HEK293 (cell line): ENCODE measurements around the gene TEAD4.

Experiments used
- CTCF ChIP-seq: fragments of 450-650 bp; formaldehyde crosslinking; IDR thresholded peaks from 2 replicates; pipeline ENCODE4 v1.5.1; 2016; ENCODE audit warnings: missing biosample characterization, missing genetic modification characterization
- HIC1 ChIP-seq: fragments of 450-650 bp; formaldehyde crosslinking; IDR thresholded peaks from 2 replicates; pipeline ENCODE4 v1.5.1; 2016; ENCODE audit warnings: missing biosample characterization, missing genetic modification characterization
- HOXA7 ChIP-seq: sonication (generic); formaldehyde crosslinking; IDR thresholded peaks from 2 replicates; pipeline ENCODE4 v1.8.1; 2022; ENCODE audit warnings: missing genetic modification reagents, borderline replicate concordance
- TCF7L2 ChIP-seq: IDR thresholded peaks from 2 replicates; pipeline ENCODE4 v1.6.1; 2011; ENCODE audit warnings: low read depth, mild to moderate bottlenecking, inconsistent platforms, low read length, moderate library complexity, borderline replicate concordance
- TSHZ1 ChIP-seq: fragments of 450-650 bp; formaldehyde crosslinking; IDR thresholded peaks from 2 replicates; pipeline ENCODE4 v1.5.1; 2016; ENCODE audit warnings: missing biosample characterization, missing genetic modification characterization, borderline replicate concordance
- ZBTB20 ChIP-seq: fragments of 450-650 bp; formaldehyde crosslinking; IDR thresholded peaks from 2 replicates; pipeline ENCODE4 v1.5.1; 2016; ENCODE audit warnings: missing biosample characterization, missing genetic modification characterization
- ZNF302 ChIP-seq: fragments of 450-650 bp; formaldehyde crosslinking; IDR thresholded peaks from 2 replicates; pipeline ENCODE4 v1.5.1; 2016; ENCODE audit warnings: missing biosample characterization, missing genetic modification characterization, low read depth
- ZNF341 ChIP-seq: fragments of 450-650 bp; formaldehyde crosslinking; IDR thresholded peaks from 2 replicates; pipeline ENCODE4; 2016; ENCODE audit warnings: low read depth, missing biosample characterization, missing genetic modification characterization
- ZNF48 ChIP-seq: fragments of 450-650 bp; formaldehyde crosslinking; IDR thresholded peaks from 2 replicates; pipeline ENCODE4 v1.5.1; 2016; ENCODE audit warnings: missing biosample characterization, missing genetic modification characterization
- ZNF639 ChIP-seq: fragments of 450-650 bp; formaldehyde crosslinking; IDR thresholded peaks from 2 replicates; pipeline ENCODE4 v1.5.1; 2016; ENCODE audit warnings: missing biosample characterization, missing genetic modification characterization

- TF ChIP-seq CTCF (tag by site-specific recombination) (no peak), TCF7L2 (no peak), ZNF341 (tag by site-specific recombination) (no peak), ZNF48 (tag by site-specific recombination) (no peak), ZNF639 (tag by site-specific recombination) (no peak), TSHZ1 (tag by site-specific recombination) (no peak), ZBTB20 (tag by site-specific recombination) (no peak), HIC1 (tag by site-specific recombination) (no peak), ZNF302 (no peak), HOXA7 (CRISPR knock-in tag) (no peak)
Observed at GRCh38 chr12:3002646-3003045, 43.4 kb downstream of the TEAD4 start.
